ENCODE data around the gene PRXL2A.
A peak's percentile ranks its signal among the peaks of the same experiment; 100 is the strongest.

Gene PRXL2A

GRCh38 chr10:80461208-80462183 is 53.1 kb downstream of the PRXL2A start:
- H3K9me3 Mint-ChIP-seq = no peaks in the 10 kb centered on the region
- ATAC-seq (replicated peaks; ENCODE audit: extremely low read depth, poor library complexity, severe bottlenecking) = no peak
- peaks cover 21% of the 10 kb centered on the region for H3K36me3 Mint-ChIP-seq (ENCODE audit: insufficient read depth)
- peak overlapping the region; percentile 96 for H3K4me3 Mint-ChIP-seq
- no peaks in the 10 kb centered on the region for H3K27me3 Mint-ChIP-seq
- peak overlapping the region; percentile 92 for H3K27ac Mint-ChIP-seq (ENCODE audit: low read depth)
- peaks cover 93% of the 10 kb centered on the region for H3K4me1 Mint-ChIP-seq
- no peak for DNase-seq (ENCODE audit: low spot score in 2 of 2)

GRCh38 chr10:80462299-80462980 is 54.1 kb downstream of the PRXL2A start:
- ATAC-seq (replicated peaks; ENCODE audit: extremely low read depth, poor library complexity, severe bottlenecking) = no peak
- peaks cover 19% of the 10 kb centered on the region for H3K36me3 Mint-ChIP-seq (ENCODE audit: insufficient read depth)
- H3K27ac Mint-ChIP-seq (ENCODE audit: low read depth) = peak overlapping the region; percentile 92
- no peaks in the 10 kb centered on the region for H3K9me3 Mint-ChIP-seq
- H3K27me3 Mint-ChIP-seq = no peaks in the 10 kb centered on the region
- H3K4me1 Mint-ChIP-seq = peaks cover 98% of the 10 kb centered on the region
- peak overlapping the region; percentile 73 for H3K4me3 Mint-ChIP-seq
- DNase-seq (ENCODE audit: low spot score in 2 of 2) = no peak

- Mint-ChIP-seq H3K4me1 (peaks cover 98% of the 10 kb centered on the region), H3K36me3 (ENCODE audit: insufficient read depth) (peaks cover 17% of the 10 kb centered on the region), H3K4me3 (peak overlapping the region; percentile 73), H3K27me3 (no peaks in the 10 kb centered on the region), H3K27ac (ENCODE audit: low read depth) (peak overlapping the region; percentile 92), H3K9me3 (no peaks in the 10 kb centered on the region)
- no peak for ATAC-seq (replicated peaks; ENCODE audit: extremely low read depth, poor library complexity, severe bottlenecking)
- DNase-seq (ENCODE audit: low spot score in 2 of 2) = no peak
Observed at GRCh38 chr10:80462981-80463741, 54.8 kb downstream of the PRXL2A start.

GRCh38 chr10:80463868-80464267 is 55.5 kb downstream of the PRXL2A start:
- peak overlapping the region; percentile 92 for H3K27ac Mint-ChIP-seq (ENCODE audit: low read depth)
- H3K36me3 Mint-ChIP-seq (ENCODE audit: insufficient read depth) = peaks cover 17% of the 10 kb centered on the region
- DNase-seq (ENCODE audit: low spot score in 2 of 2) (no peak), ATAC-seq (replicated peaks; ENCODE audit: extremely low read depth, poor library complexity, severe bottlenecking) (no peak)
- H3K4me1 Mint-ChIP-seq = peaks cover 98% of the 10 kb centered on the region
- no peaks in the 10 kb centered on the region for H3K27me3 Mint-ChIP-seq
- peak overlapping the region; percentile 73 for H3K4me3 Mint-ChIP-seq
- no peaks in the 10 kb centered on the region for H3K9me3 Mint-ChIP-seq

- Mint-ChIP-seq H3K4me3 (peak overlapping the region; percentile 73), H3K27me3 (no peaks in the 10 kb centered on the region), H3K36me3 (ENCODE audit: insufficient read depth) (peaks cover 15% of the 10 kb centered on the region), H3K9me3 (no peaks in the 10 kb centered on the region), H3K27ac (ENCODE audit: low read depth) (peak overlapping the region; percentile 92), H3K4me1 (peaks cover 98% of the 10 kb centered on the region)
- ATAC-seq (replicated peaks; ENCODE audit: extremely low read depth, poor library complexity, severe bottlenecking) (no peak), DNase-seq (ENCODE audit: low spot score in 2 of 2) (no peak)
Observed at GRCh38 chr10:80464557-80465450, 56.5 kb downstream of the PRXL2A start.

- DNase-seq (ENCODE audit: low spot score in 2 of 2) (no peak), ATAC-seq (replicated peaks; ENCODE audit: extremely low read depth, poor library complexity, severe bottlenecking) (peak; percentile 5)
Observed at GRCh38 chr10:80465451-80465835, 57.1 kb downstream of the PRXL2A start.

GRCh38 chr10:80465839-80466590 is 57.7 kb downstream of the PRXL2A start:
- DNase-seq (ENCODE audit: low spot score in 2 of 2) = peak in 1 of 2 donors; percentile 51
- Mint-ChIP-seq H3K9me3 (no peaks in the 10 kb centered on the region), H3K27me3 (no peaks in the 10 kb centered on the region), H3K36me3 (ENCODE audit: insufficient read depth) (peaks cover 18% of the 10 kb centered on the region), H3K27ac (ENCODE audit: low read depth) (peak overlapping the region; percentile 92), H3K4me1 (peaks cover 93% of the 10 kb centered on the region), H3K4me3 (peak overlapping the region; percentile 73)
- ATAC-seq (replicated peaks; ENCODE audit: extremely low read depth, poor library complexity, severe bottlenecking) = peak; percentile 84

More at GRCh38 chr10:80465451-80465835, 57.1 kb downstream of the PRXL2A start:
- Mint-ChIP-seq H3K9me3 (no peaks in the 10 kb centered on the region), H3K4me3 (peak overlapping the region; percentile 73), H3K27me3 (no peaks in the 10 kb centered on the region), H3K36me3 (ENCODE audit: insufficient read depth) (peaks cover 15% of the 10 kb centered on the region), H3K4me1 (peaks cover 93% of the 10 kb centered on the region), H3K27ac (ENCODE audit: low read depth) (peak overlapping the region; percentile 92)

- Mint-ChIP-seq H3K36me3 (ENCODE audit: insufficient read depth) (peaks cover 18% of the 10 kb centered on the region), H3K4me3 (peak overlapping the region; percentile 73), H3K27me3 (no peaks in the 10 kb centered on the region), H3K4me1 (peaks cover 93% of the 10 kb centered on the region), H3K9me3 (no peaks in the 10 kb centered on the region), H3K27ac (ENCODE audit: low read depth) (peak overlapping the region; percentile 92)
- no peak for ATAC-seq (replicated peaks; ENCODE audit: extremely low read depth, poor library complexity, severe bottlenecking)
- no peak for DNase-seq (ENCODE audit: low spot score in 2 of 2)
Observed at GRCh38 chr10:80466724-80467326, 58.5 kb downstream of the PRXL2A start.

GRCh38 chr10:80468002-80468401 is 59.7 kb downstream of the PRXL2A start:
- Mint-ChIP-seq H3K27me3 (no peaks in the 10 kb centered on the region), H3K9me3 (no peaks in the 10 kb centered on the region), H3K27ac (ENCODE audit: low read depth) (peak overlapping the region; percentile 92), H3K4me3 (peak overlapping the region; percentile 73), H3K4me1 (peaks cover 93% of the 10 kb centered on the region), H3K36me3 (ENCODE audit: insufficient read depth) (peaks cover 24% of the 10 kb centered on the region)
- DNase-seq (ENCODE audit: low spot score in 2 of 2) (peak in 1 of 2 donors; percentile 49), ATAC-seq (replicated peaks; ENCODE audit: extremely low read depth, poor library complexity, severe bottlenecking) (peak; percentile 50)

- Mint-ChIP-seq H3K9me3 (no peaks in the 10 kb centered on the region), H3K36me3 (ENCODE audit: insufficient read depth) (peaks cover 24% of the 10 kb centered on the region), H3K4me3 (peak overlapping the region; percentile 73), H3K4me1 (peaks cover 93% of the 10 kb centered on the region), H3K27ac (ENCODE audit: low read depth) (peak overlapping the region; percentile 92), H3K27me3 (no peaks in the 10 kb centered on the region)
- ATAC-seq (replicated peaks; ENCODE audit: extremely low read depth, poor library complexity, severe bottlenecking) = no peak
- no peak for DNase-seq (ENCODE audit: low spot score in 2 of 2)
Observed at GRCh38 chr10:80468806-80469421, 60.6 kb downstream of the PRXL2A start.
